WTC11 (cell line): ENCODE data around the gene CEP20. TPM values are rescaled to one million over a fixed set of nuclear protein-coding genes. Genes with fewer than 3 reads are reported as not detected.
"Not testable (repeated sequence)": the region's sequence is repeated elsewhere in the genome, so short reads cannot be mapped to it uniquely, and the experiment has no call there.

Experiments
- ATAC-seq: fragments of 200-7000 bp; cut with Tn5 transposase; 2 replicates; pipeline ENCODE4 v1.10.0; 2021; ENCODE audit warnings: mild to moderate bottlenecking, moderate library complexity
- CTCF ChIA-PET: fragments of 300-600 bp; sonication (Branson Sonifier 250); formaldehyde crosslinking; loops from one replicate; lab custom pipeline; 2021; ENCODE audit warnings: antibody characterized with exemption; lab: Charles Lee
- POLR2A ChIA-PET: fragments of 350-600 bp; sonication (Branson Sonifier 250); formaldehyde crosslinking; loops from one replicate; lab custom pipeline; 2021; ENCODE audit warnings: antibody characterized with exemption; lab: Charles Lee
- DNase-seq: peaks from one replicate; pipeline ENCODE4 v3.0.0; 2021; ENCODE audit warnings: low spot score
- H3K27ac Mint-ChIP-seq: 2 replicates; pipeline ENCODE4 v1.8.0; 2021; ENCODE audit warnings: mixed read lengths
- H3K27me3 Mint-ChIP-seq: 2 replicates; pipeline ENCODE4 v1.8.0; 2021; ENCODE audit warnings: low read depth, mild to moderate bottlenecking, moderate library complexity, mixed read lengths
- H3K36me3 Mint-ChIP-seq: 2 replicates; pipeline ENCODE4 v1.8.0; 2021; ENCODE audit warnings: mixed read lengths
- H3K4me1 Mint-ChIP-seq: 2 replicates; pipeline ENCODE4 v1.8.0; 2022; ENCODE audit warnings: mixed read lengths
- H3K4me3 Mint-ChIP-seq: 2 replicates; pipeline ENCODE4 v1.8.0; 2021; ENCODE audit warnings: mild to moderate bottlenecking, moderate library complexity, mixed read lengths
- H3K9me3 Mint-ChIP-seq: 2 replicates; pipeline ENCODE4 v1.8.0; 2021; ENCODE audit warnings: mixed read lengths
- ARID4B ChIP-seq: sonication (generic); formaldehyde crosslinking; IDR thresholded peaks from 2 replicates; pipeline ENCODE4 v1.8.0; 2023; ENCODE audit warnings: missing genetic modification reagents, mild to moderate bottlenecking, borderline replicate concordance
- ATF1 ChIP-seq: sonication (generic); formaldehyde crosslinking; IDR thresholded peaks from 2 replicates; pipeline ENCODE4 v1.8.1; 2023; ENCODE audit warnings: mild to moderate bottlenecking, moderate library complexity, missing genetic modification reagents
- CDX4 ChIP-seq: fragments of 250-450 bp; sonication (Bioruptor Pico); IDR thresholded peaks from 2 replicates; pipeline ENCODE4 v1.9.0; 2021; ENCODE audit warnings: moderate library complexity, mild to moderate bottlenecking, inconsistent platforms, borderline replicate concordance
- CTCF ChIP-seq: fragments of 200-600 bp; IDR thresholded peaks from 2 replicates; pipeline ENCODE4 v1.8.0; 2022; ENCODE audit warnings: antibody characterized with exemption
- E2F1 ChIP-seq: sonication (generic); formaldehyde crosslinking; IDR thresholded peaks from 2 replicates; pipeline ENCODE4 v1.8.0; 2022; ENCODE audit warnings: mild to moderate bottlenecking, missing genetic modification reagents
- ESRRA ChIP-seq: sonication (generic); formaldehyde crosslinking; IDR thresholded peaks from 2 replicates; pipeline ENCODE4 v1.8.1; 2022; ENCODE audit warnings: mild to moderate bottlenecking, missing genetic modification reagents, borderline replicate concordance
- HMGA2 ChIP-seq: fragments of 250-450 bp; sonication (Bioruptor Pico); IDR thresholded peaks from 2 replicates; pipeline ENCODE4 v1.4.0; 2021; ENCODE audit warnings: mild to moderate bottlenecking, moderate library complexity
- JUN ChIP-seq: sonication (generic); formaldehyde crosslinking; IDR thresholded peaks from 2 replicates; pipeline ENCODE4 v1.8.0; 2023; ENCODE audit warnings: mild to moderate bottlenecking, missing genetic modification reagents
- MXD4 ChIP-seq: fragments of 250-450 bp; sonication (Bioruptor Pico); IDR thresholded peaks from 2 replicates; pipeline ENCODE4 v1.8.0; 2021; ENCODE audit warnings: mild to moderate bottlenecking, moderate library complexity, borderline replicate concordance
- USF2 ChIP-seq: sonication (generic); formaldehyde crosslinking; IDR thresholded peaks from 2 replicates; pipeline ENCODE4 v1.8.1; 2023; ENCODE audit warnings: mild to moderate bottlenecking, missing genetic modification reagents, moderate library complexity
- ZNF121 ChIP-seq: sonication (generic); formaldehyde crosslinking; IDR thresholded peaks from 2 replicates; pipeline ENCODE4 v1.8.0; 2023; ENCODE audit warnings: missing genetic modification reagents
- ZNF232 ChIP-seq: sonication (generic); formaldehyde crosslinking; IDR thresholded peaks from 2 replicates; pipeline ENCODE4 v1.8.0; 2022; ENCODE audit warnings: mild to moderate bottlenecking, missing genetic modification reagents
- ZNF317 ChIP-seq: sonication (generic); formaldehyde crosslinking; IDR thresholded peaks from 2 replicates; pipeline ENCODE4 v1.8.1; 2023; ENCODE audit warnings: low read depth, mild to moderate bottlenecking, moderate library complexity, missing genetic modification reagents, borderline replicate concordance
- ZNF532 ChIP-seq: fragments of 250-450 bp; sonication (Bioruptor Pico); IDR thresholded peaks from 2 replicates; pipeline ENCODE4 v1.9.0; 2021; ENCODE audit warnings: mild to moderate bottlenecking, borderline replicate concordance
- total RNA-seq: library from RNA; stranded (reverse); gene quantifications from 3 replicates; pipeline ENCODE4 v1.2.3, GENCODE V29; 2021

The CEP20 gene
- total RNA-seq, 1 experiment from 2014 or later: 39.1 TPM

GRCh38 chr16:15918314-15918713, 29.9 kb upstream of the CEP20 start:
- ATAC-seq, H3K27me3 Mint-ChIP-seq, H3K4me3 Mint-ChIP-seq, DNase-seq, H3K27ac Mint-ChIP-seq, POLR2A ChIA-PET, CTCF ChIA-PET, H3K36me3 Mint-ChIP-seq, H3K4me1 Mint-ChIP-seq: not testable (repeated sequence)
- H3K9me3 Mint-ChIP-seq: peaks cover 16% of the 10 kb centered on the region

GRCh38 chr16:15916323-15916722, 27.9 kb upstream of the CEP20 start:
- CTCF ChIA-PET: no interaction called here
- Mint-ChIP-seq H3K4me3 (no peak overlapping the region), H3K27ac (no peak overlapping the region), H3K9me3 (peaks cover 16% of the 10 kb centered on the region), H3K4me1 (no peaks in the 10 kb centered on the region), H3K27me3 (no peaks in the 10 kb centered on the region), H3K36me3 (no peaks in the 10 kb centered on the region)
- TF ChIP-seq ZNF232 (CRISPR knock-in tag): no peak
- no peak for TF ChIP-seq USF2 (CRISPR knock-in tag)
- no peak for TF ChIP-seq CDX4 (CRISPR knock-in tag)
- no peak for TF ChIP-seq JUN
- no peak for TF ChIP-seq HMGA2 (CRISPR knock-in tag)
- no peak for TF ChIP-seq E2F1 (CRISPR knock-in tag)
- TF ChIP-seq CTCF: no peak
- TF ChIP-seq ZNF317 (CRISPR knock-in tag): no peak
- no peak for TF ChIP-seq ATF1 (CRISPR knock-in tag)
- no peak for TF ChIP-seq ZNF121
- TF ChIP-seq ESRRA (CRISPR knock-in tag): no peak
- no peak for TF ChIP-seq MXD4 (CRISPR knock-in tag)
- ATAC-seq (no peak), DNase-seq (no peak)
- POLR2A ChIA-PET: no interaction called here

- Mint-ChIP-seq H3K36me3 (no peaks in the 10 kb centered on the region), H3K9me3 (peaks cover 16% of the 10 kb centered on the region), H3K27ac (no peak overlapping the region), H3K27me3 (no peaks in the 10 kb centered on the region), H3K4me3 (no peak overlapping the region), H3K4me1 (no peaks in the 10 kb centered on the region)
- DNase-seq (no peak), ATAC-seq (no peak)
- POLR2A ChIA-PET: no interaction called here
- CTCF ChIA-PET: no interaction called here
- TF ChIP-seq ZNF532 (CRISPR knock-in tag) (no peak), ARID4B (no peak)
Observed at GRCh38 chr16:15915555-15916081, 27.2 kb upstream of the CEP20 start.
